ENCODE data around the gene NFIB.

- TF ChIP-seq USF2 (CRISPR knock-in tag; IDR thresholded peaks at IDR 0.05) = no peak
- TF ChIP-seq E2F4 (CRISPR knock-in tag; IDR thresholded peaks at IDR 0.05; ENCODE audit: borderline replicate concordance, low read depth) = no peak
- no peak for TF ChIP-seq ELF4 (CRISPR knock-in tag; IDR thresholded peaks at IDR 0.05; ENCODE audit: low read depth)
- no peak for TF ChIP-seq ZNF263 (CRISPR knock-in tag; IDR thresholded peaks at IDR 0.05; ENCODE audit: low read depth)
- TF ChIP-seq AFF4 (CRISPR knock-in tag; IDR thresholded peaks at IDR 0.05; ENCODE audit: borderline replicate concordance) = no peak
- TF ChIP-seq CTCF (IDR thresholded peaks at IDR 0.05) = no peak
- no peak for TF ChIP-seq NR1H2 (CRISPR knock-in tag; IDR thresholded peaks at IDR 0.05)
Measured at GRCh38 chr9:14343261-14344031, 29.5 kb upstream of the NFIB start.
